ENCODE data around the gene HAND1.

HAND1 gene

DNA sequence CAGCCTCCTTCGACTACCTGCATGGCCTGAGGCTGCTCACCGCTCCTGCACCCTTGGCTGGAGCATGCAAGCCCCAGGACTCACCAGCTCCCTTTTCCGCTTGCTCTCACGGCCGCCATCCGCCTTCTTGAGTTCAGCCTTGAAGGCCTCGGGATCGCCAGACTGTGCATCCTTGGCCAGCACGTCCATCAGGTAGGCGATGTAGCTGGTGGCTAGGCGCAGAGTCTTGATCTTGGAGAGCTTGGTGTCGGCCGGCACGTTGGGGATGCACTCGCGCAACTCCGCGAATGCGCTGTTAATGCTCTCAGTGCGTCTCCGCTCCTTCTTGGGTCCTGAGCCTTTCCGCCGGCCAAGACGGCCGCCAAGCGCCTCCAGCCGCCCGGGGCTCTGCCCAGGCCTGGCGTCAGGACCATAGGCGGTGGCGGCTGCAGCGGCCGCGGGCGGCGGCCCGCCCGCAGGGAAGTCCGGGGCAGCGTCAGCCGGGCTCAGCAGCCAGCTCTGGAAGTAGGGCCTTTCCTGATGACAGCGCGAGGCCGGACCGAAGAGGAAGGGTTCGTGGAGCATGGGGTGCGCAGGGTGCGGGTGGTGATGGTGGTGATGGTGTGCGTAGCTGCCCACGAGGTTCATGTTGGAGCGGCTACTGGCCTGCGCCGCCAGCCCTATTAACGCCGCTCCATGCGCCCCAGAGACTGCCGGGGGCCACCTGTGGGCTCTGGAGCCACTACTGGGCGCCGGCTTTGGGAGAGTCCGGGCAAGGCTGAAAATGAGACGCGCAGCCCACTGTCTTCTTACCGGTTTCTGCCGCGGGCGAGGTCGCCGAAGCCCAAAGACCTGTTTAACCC, 424 bp downstream of the HAND1 start:
- Histone ChIP-seq H3K36me3 (ENCODE audit: insufficient read depth, low read length) (no peaks in the 10 kb centered on the region), H3K27ac (ENCODE audit: low read depth, low read length) (no peak overlapping the region), H3K9me3 (ENCODE audit: insufficient read depth, low read depth, low read length) (no peaks in the 10 kb centered on the region), H3K27me3 (ENCODE audit: insufficient read depth, low read length) (peaks cover 100% of the 10 kb centered on the region), H3K4me3 (ENCODE audit: low read length) (peak overlapping the region; percentile 48), H3K4me1 (ENCODE audit: insufficient read depth, low read length) (peaks cover 31% of the 10 kb centered on the region), H3K9ac (ENCODE audit: low read depth, low read length) (no peak overlapping the region)
- under 1% methylated on average over 68 of the region's 68 CpGs for WGBS

DNA sequence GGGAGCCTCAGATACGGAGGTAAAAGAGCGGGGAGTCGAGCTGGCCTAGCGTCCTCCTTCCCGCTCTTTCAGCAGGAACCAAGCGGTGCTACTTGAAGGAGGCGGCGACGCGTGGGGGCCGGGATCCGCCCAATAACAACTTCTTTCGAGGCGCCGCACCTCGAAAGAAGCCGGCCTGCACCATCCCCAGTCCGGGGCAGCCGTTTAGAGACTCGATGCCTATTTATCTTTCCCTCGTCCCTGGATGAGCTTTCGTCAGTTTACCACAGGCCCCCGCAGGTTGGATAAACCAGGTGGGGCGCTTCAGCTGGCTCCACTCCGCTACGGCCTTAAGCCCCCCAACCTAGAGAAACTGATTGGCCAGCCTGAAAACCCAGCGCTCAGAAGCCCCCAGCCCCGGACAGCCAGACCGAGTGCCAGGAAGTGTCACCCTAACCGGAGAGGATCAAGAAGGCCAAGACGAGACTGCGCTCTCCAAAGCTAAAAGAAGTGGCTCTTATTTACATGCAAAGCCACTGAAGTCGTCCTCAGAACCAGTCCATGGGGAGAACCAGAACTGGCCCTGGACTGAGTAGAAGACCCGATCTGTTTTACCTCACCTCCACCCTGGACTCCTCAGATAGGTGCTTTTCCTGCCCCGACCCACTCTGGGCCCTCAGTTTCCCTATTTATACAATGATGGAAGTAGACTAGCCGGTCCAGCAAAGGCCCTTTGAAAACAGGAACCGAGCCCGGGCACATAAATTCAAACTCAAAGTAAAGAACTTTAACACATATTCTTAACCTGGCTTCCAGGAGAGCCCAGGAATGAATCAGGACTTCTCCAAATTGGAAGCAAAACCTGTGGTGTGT, 1.4 kb downstream of the HAND1 start:
- Histone ChIP-seq H3K4me3 (ENCODE audit: low read length) (peak overlapping the region; percentile 48), H3K27me3 (ENCODE audit: insufficient read depth, low read length) (peaks cover 100% of the 10 kb centered on the region), H3K27ac (ENCODE audit: low read depth, low read length) (no peak overlapping the region), H3K9ac (ENCODE audit: low read depth, low read length) (no peak overlapping the region), H3K36me3 (ENCODE audit: insufficient read depth, low read length) (no peaks in the 10 kb centered on the region), H3K4me1 (ENCODE audit: insufficient read depth, low read length) (peaks cover 28% of the 10 kb centered on the region), H3K9me3 (ENCODE audit: insufficient read depth, low read depth, low read length) (no peaks in the 10 kb centered on the region)
- WGBS = under 1% methylated on average over 38 of the region's 38 CpGs

DNA sequence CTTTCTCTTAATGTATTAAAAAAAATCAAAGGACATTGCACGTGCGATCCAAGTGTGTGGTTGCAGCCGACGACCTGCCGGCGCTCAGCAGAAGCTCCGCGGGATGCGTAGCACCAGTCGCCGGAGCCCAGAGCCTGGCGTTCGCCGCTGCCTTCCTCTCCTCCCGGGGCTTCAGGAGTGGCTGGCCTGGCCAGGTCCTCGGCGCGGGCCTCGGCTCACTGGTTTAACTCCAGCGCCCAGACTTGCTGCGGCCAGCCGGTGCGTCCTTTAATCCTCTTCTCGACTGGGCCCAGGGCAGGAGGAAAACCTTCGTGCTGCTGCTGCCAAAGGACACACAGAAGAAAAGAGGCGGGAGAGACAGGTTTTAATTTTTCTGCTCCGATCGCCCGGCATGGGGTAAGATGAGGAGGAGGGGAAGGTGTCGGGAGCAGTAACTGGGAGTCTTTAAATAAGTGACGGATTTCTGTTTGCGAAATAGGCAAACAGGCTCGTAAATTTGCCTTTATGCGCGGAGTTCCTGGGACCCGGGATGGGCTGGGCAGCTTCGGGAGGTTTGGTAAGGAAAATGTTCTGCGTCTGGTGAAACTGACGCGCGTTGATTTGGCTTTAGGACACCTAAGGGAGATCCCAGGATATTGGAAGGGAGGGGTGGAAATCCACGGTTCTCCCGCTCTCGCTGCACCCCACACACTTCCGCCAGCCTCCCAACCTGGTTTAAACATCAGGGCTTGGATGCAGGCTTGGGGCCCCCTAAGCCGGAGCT, 2.3 kb downstream of the HAND1 start:
- Histone ChIP-seq H3K27ac (ENCODE audit: low read depth, low read length) (no peak overlapping the region), H3K27me3 (ENCODE audit: insufficient read depth, low read length) (peaks cover 100% of the 10 kb centered on the region), H3K4me1 (ENCODE audit: insufficient read depth, low read length) (peaks cover 28% of the 10 kb centered on the region), H3K9ac (ENCODE audit: low read depth, low read length) (no peak overlapping the region), H3K4me3 (ENCODE audit: low read length) (peak overlapping the region; percentile 48), H3K36me3 (ENCODE audit: insufficient read depth, low read length) (no peaks in the 10 kb centered on the region), H3K9me3 (ENCODE audit: insufficient read depth, low read depth, low read length) (no peaks in the 10 kb centered on the region)
- 1% methylated on average over 46 of the region's 46 CpGs for WGBS

DNA sequence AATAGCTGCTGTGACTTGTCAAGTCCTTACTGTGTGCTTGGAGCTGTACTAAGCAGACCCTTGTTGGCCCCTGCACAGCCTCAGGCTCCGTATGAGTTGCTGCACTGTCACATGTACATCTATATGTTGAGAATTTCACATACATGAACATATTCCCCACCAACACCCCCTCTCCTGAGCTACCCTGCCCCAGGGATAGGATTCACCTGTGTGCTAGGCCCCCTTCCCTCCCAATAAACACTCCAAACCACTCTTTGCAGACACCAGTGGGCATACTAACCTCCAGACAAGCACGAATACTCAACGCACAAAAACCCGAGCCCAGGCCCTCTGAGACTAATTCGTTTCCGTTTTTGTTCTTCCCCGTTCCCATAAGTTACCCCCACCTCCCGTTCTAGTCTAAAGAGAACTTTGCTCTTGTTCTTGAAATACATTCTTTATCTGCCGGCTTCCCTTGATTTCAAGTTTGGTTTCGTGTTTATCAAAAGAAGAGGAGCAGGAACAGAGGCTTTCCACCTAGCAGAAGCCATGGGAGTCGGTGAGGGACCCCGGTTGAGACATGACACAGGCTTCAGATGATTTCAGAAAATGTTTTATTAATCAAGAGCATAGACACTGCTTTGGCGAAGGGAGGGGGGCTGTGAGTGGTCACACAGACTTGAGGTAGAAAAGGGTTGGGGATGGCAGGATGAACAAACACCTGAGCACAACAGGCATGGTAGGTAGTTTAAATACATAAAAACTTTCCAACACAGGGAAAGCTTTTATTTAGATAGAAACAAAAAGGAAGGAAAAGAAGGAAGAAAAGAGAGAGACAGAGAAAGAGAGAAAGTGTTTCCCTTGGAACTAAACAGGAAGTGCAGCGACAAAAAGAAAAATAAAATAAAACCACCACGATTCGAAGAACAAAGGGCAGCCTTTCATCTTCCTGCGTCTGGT, 3.4 kb downstream of the HAND1 start:
- 3% methylated on average over 17 of the region's 17 CpGs for WGBS
- Histone ChIP-seq H3K4me1 (ENCODE audit: insufficient read depth, low read length) (peaks cover 22% of the 10 kb centered on the region), H3K27ac (ENCODE audit: low read depth, low read length) (no peak overlapping the region), H3K36me3 (ENCODE audit: insufficient read depth, low read length) (no peaks in the 10 kb centered on the region), H3K9me3 (ENCODE audit: insufficient read depth, low read depth, low read length) (no peaks in the 10 kb centered on the region), H3K4me3 (ENCODE audit: low read length) (no peak overlapping the region), H3K27me3 (ENCODE audit: insufficient read depth, low read length) (peaks cover 100% of the 10 kb centered on the region), H3K9ac (ENCODE audit: low read depth, low read length) (no peak overlapping the region)

DNA sequence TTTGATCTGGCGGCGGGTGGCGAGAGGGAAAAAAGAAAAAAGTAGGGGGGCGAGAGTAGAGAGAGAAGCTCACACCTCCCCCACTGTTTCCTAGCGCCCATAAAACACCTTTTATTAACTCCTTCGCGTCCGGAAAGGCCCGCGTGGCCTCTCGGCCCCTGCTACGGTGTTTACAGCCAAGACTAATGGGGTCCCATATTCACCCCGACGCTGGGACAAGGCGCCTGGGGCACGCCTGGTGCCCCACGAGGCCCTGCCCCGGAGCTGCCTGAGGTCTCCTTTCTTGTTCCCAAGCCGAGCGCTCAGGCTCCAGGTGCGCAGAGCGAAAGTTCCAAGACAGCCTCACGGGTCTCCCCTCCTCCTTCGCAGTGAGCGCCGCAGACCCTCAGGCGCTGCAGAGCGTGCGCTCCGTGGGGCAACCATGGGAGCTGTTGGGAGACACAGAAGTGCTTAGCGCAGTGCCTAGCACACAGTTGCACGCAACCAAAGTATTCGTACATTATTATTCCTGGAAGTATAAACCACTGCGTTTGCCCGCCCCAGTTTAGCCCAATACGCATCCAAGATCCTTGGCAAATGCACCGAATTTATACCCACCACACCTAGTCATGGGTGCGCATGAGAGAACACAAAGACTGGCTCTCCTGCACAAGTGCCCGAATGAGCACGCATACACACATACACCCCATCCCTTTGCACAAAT, 4.3 kb downstream of the HAND1 start:
- no peak overlapping the region for H3K9ac ChIP-seq (ENCODE audit: low read depth, low read length)
- no peak overlapping the region for H3K27ac ChIP-seq (ENCODE audit: low read depth, low read length)
- no peaks in the 10 kb centered on the region for H3K9me3 ChIP-seq (ENCODE audit: insufficient read depth, low read depth, low read length)
- no peaks in the 10 kb centered on the region for H3K36me3 ChIP-seq (ENCODE audit: insufficient read depth, low read length)
- 1% methylated on average over 36 of the region's 40 CpGs for WGBS
- H3K4me1 ChIP-seq (ENCODE audit: insufficient read depth, low read length) = peaks cover 16% of the 10 kb centered on the region
- peak overlapping the region; percentile 33 for H3K4me3 ChIP-seq (ENCODE audit: low read length)
- peaks cover 100% of the 10 kb centered on the region for H3K27me3 ChIP-seq (ENCODE audit: insufficient read depth, low read length)

DNA sequence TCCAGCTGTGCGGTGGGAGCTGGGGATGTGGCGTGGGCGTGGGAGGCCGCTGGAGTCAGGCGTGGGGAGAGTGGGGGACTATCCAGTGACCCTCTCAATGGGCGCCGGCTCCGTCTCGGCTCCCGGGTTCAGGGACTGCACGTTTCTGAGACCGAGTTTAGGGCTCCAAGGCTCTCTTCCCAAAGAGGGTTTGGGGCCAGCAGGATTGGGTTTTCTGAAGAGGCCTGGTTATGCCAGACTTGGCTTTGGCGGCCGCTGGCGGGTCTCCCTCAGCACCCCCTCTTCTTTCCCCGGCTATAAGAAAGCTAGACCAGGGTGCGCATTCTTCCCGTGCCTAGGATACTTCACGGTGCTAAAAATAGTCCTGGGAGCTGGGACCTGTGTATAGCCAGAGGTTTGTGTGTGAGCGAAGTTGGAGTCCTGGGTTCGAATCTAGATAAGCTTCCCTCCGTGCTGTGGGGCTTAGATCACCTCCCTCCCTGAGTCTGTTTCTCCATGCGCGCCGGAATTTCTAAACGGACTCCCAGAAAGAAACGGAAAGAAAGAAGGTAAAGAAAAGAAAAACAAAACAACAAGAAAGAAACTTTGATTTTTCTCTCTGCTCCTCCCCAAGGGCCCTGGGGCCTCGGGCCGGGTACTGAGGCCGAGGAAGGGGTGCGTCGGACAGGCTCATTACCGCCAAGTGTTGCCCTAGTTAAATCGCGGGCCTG, 5.0 kb downstream of the HAND1 start:
- no peak overlapping the region for H3K27ac ChIP-seq (ENCODE audit: low read depth, low read length)
- H3K4me1 ChIP-seq (ENCODE audit: insufficient read depth, low read length) = peaks cover 16% of the 10 kb centered on the region
- H3K9me3 ChIP-seq (ENCODE audit: insufficient read depth, low read depth, low read length) = no peaks in the 10 kb centered on the region
- WGBS = 2% methylated on average over 33 of the region's 35 CpGs
- peak overlapping the region; percentile 33 for H3K4me3 ChIP-seq (ENCODE audit: low read length)
- no peaks in the 10 kb centered on the region for H3K36me3 ChIP-seq (ENCODE audit: insufficient read depth, low read length)
- H3K27me3 ChIP-seq (ENCODE audit: insufficient read depth, low read length) = peaks cover 100% of the 10 kb centered on the region
- H3K9ac ChIP-seq (ENCODE audit: low read depth, low read length) = no peak overlapping the region

DNA sequence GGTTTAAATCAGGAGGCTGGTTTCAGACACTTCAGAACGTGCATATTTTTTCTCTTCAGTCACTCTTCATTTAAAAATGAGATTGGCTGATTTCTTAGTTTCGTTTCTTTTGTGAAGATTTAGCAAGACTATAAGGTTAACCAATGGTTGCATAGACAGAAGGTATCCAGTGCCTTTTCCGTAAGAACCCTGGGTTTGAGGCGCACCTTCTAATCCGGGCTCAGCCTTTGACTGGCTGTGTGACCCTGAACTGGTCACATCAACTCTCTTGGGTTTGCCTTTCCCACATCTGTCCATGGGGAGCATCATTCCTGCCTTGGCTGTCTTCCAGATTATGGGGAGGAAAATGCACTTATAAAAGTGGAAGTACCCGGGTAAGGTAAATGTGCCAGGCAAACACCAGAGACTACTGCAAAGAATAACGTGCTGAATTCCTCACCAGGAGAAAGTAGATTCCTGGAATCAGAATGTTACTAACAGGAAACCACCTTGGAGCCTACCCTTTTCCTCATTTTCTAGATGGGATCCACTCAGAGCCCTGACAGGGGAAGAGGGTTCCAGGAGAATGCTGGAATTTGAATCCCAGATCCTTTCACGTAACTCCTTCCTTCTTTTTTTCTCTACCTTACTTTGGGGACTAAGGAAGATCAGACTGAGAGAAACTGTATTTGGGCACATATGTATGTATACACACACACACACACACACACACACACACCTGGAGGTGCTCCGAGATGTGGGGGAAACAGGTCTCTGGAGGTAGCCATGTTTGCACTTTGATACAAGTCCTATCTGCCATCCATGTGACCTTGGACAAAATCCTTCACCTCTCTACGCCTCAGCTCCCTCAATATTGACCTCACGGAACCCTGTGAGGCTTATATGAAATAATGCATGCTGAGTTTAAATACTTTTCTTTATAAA, 6.8 kb downstream of the HAND1 start:
- H3K36me3 ChIP-seq (ENCODE audit: insufficient read depth, low read length) = no peaks in the 10 kb centered on the region
- H3K9me3 ChIP-seq (ENCODE audit: insufficient read depth, low read depth, low read length) = no peaks in the 10 kb centered on the region
- 19% methylated on average over 8 of the region's 11 CpGs for WGBS
- peaks cover 16% of the 10 kb centered on the region for H3K4me1 ChIP-seq (ENCODE audit: insufficient read depth, low read length)
- peaks cover 98% of the 10 kb centered on the region for H3K27me3 ChIP-seq (ENCODE audit: insufficient read depth, low read length)
- no peak overlapping the region for H3K4me3 ChIP-seq (ENCODE audit: low read length)
- no peak overlapping the region for H3K9ac ChIP-seq (ENCODE audit: low read depth, low read length)
- no peak overlapping the region for H3K27ac ChIP-seq (ENCODE audit: low read depth, low read length)

DNA sequence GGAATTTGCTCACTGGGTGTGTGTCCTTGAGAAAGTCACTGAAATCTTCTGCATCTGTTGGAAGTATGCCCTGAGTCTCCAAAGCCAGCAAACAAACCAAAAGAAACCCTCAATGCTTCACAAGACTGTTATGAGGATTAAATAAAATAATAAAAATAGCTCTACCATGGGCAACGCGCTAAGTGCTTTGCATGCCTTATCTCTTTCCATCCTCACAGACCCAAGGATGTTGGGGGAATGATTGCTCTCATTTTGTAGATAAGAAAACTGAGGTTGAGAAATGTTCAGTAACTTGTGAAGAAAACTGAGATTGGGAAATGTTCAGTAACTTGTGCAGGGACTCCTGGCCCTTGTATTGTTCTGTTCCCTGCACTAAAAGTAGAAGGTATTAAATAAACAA, 7.9 kb downstream of the HAND1 start:
- Histone ChIP-seq H3K27me3 (ENCODE audit: insufficient read depth, low read length) (peaks cover 92% of the 10 kb centered on the region), H3K9ac (ENCODE audit: low read depth, low read length) (no peak overlapping the region), H3K9me3 (ENCODE audit: insufficient read depth, low read depth, low read length) (no peaks in the 10 kb centered on the region), H3K36me3 (ENCODE audit: insufficient read depth, low read length) (no peaks in the 10 kb centered on the region), H3K4me3 (ENCODE audit: low read length) (no peak overlapping the region), H3K4me1 (ENCODE audit: insufficient read depth, low read length) (peaks cover 7% of the 10 kb centered on the region), H3K27ac (ENCODE audit: low read depth, low read length) (no peak overlapping the region)
- WGBS = no CpG with 5 or more reads among the region's 2 CpGs
